ENCODE measurements around the gene GAS1. TPM values are rescaled to one million over a fixed set of nuclear protein-coding genes. Genes with fewer than 3 reads are reported as not detected.

Gene GAS1
- total RNA-seq, 1 experiment from 2014 or later, result 57.5 TPM

GRCh38 chr9:86955561-86955960 lies 8.3 kb upstream of the GAS1 start:
- POLR2A ChIA-PET (ENCODE audit: low non-redundant PET), result no interaction called here

GRCh38 chr9:86955042-86955441 lies 7.7 kb upstream of the GAS1 start:
- Histone ChIP-seq H3K36me3 (ENCODE audit: insufficient read depth, low read length, poor library complexity, severe bottlenecking) (no peaks in the 10 kb centered on the region), H3K27me3 (replicated peaks; ENCODE audit: insufficient read depth, low read depth, low read length, poor library complexity) (no peaks in the 10 kb centered on the region), H3K4me1 (ENCODE audit: insufficient read depth, low read length, poor library complexity, severe bottlenecking) (no peaks in the 10 kb centered on the region), H3K4me3 (ENCODE audit: low read depth, low read length, poor library complexity, severe bottlenecking) (no peak overlapping the region), H3K27ac (ENCODE audit: low read depth, low read length, poor library complexity, severe bottlenecking) (no peak overlapping the region), H3K9me3 (ENCODE audit: low read depth, low read length, poor library complexity, severe bottlenecking) (peaks cover 11% of the 10 kb centered on the region)
- POLR2A ChIA-PET (ENCODE audit: low non-redundant PET), result no interaction called here
- TF ChIP-seq EZH2 (IDR thresholded peaks at IDR 0.05; ENCODE audit: borderline replicate concordance, low read depth, low read length, poor library complexity, severe bottlenecking) (no peak), CTCF (conservative IDR thresholded peaks at IDR 0.05; ENCODE audit: low read depth, low read length) (no peak)
- BruUV-seq (replicated peaks), result no TSS peak
- no peak for DNase-seq (ENCODE audit: low spot score)
- CTCF ChIA-PET, result no interaction called here
- intact Hi-C loops (cut with micrococcal nuclease; ENCODE audit: unreplicated experiment), result no loop called here

More at GRCh38 chr9:86955561-86955960, 8.3 kb upstream of the GAS1 start:
- no peak overlapping the region for H3K27ac ChIP-seq (ENCODE audit: low read depth, low read length, poor library complexity, severe bottlenecking)
- TF ChIP-seq EZH2 (IDR thresholded peaks at IDR 0.05; ENCODE audit: borderline replicate concordance, low read depth, low read length, poor library complexity, severe bottlenecking) (no peak), CTCF (conservative IDR thresholded peaks at IDR 0.05; ENCODE audit: low read depth, low read length) (no peak)
- peaks cover 11% of the 10 kb centered on the region for H3K9me3 ChIP-seq (ENCODE audit: low read depth, low read length, poor library complexity, severe bottlenecking)
- no TSS peak for BruUV-seq (replicated peaks)
- H3K4me3 ChIP-seq (ENCODE audit: low read depth, low read length, poor library complexity, severe bottlenecking), result no peak overlapping the region
- H3K36me3 ChIP-seq (ENCODE audit: insufficient read depth, low read length, poor library complexity, severe bottlenecking), result no peaks in the 10 kb centered on the region
- intact Hi-C loops (cut with micrococcal nuclease; ENCODE audit: unreplicated experiment), result no loop called here
- H3K27me3 ChIP-seq (replicated peaks; ENCODE audit: insufficient read depth, low read depth, low read length, poor library complexity), result no peaks in the 10 kb centered on the region
- no peaks in the 10 kb centered on the region for H3K4me1 ChIP-seq (ENCODE audit: insufficient read depth, low read length, poor library complexity, severe bottlenecking)
- DNase-seq (ENCODE audit: low spot score), result no peak
- CTCF ChIA-PET, result no interaction called here

GRCh38 chr9:86953181-86953580 lies 5.9 kb upstream of the GAS1 start:
- BruUV-seq (replicated peaks), result no TSS peak
- Histone ChIP-seq H3K27me3 (replicated peaks; ENCODE audit: insufficient read depth, low read depth, low read length, poor library complexity) (no peaks in the 10 kb centered on the region), H3K4me1 (ENCODE audit: insufficient read depth, low read length, poor library complexity, severe bottlenecking) (peaks cover 10% of the 10 kb centered on the region), H3K27ac (ENCODE audit: low read depth, low read length, poor library complexity, severe bottlenecking) (no peak overlapping the region), H3K4me3 (ENCODE audit: low read depth, low read length, poor library complexity, severe bottlenecking) (no peak overlapping the region), H3K36me3 (ENCODE audit: insufficient read depth, low read length, poor library complexity, severe bottlenecking) (no peaks in the 10 kb centered on the region), H3K9me3 (ENCODE audit: low read depth, low read length, poor library complexity, severe bottlenecking) (peaks cover 11% of the 10 kb centered on the region)
- TF ChIP-seq CTCF (conservative IDR thresholded peaks at IDR 0.05; ENCODE audit: low read depth, low read length), result no peak
- no peak for TF ChIP-seq EZH2 (IDR thresholded peaks at IDR 0.05; ENCODE audit: borderline replicate concordance, low read depth, low read length, poor library complexity, severe bottlenecking)
- DNase-seq (ENCODE audit: low spot score), result no peak
- CTCF ChIA-PET, result no interaction called here
- POLR2A ChIA-PET (ENCODE audit: low non-redundant PET), result no interaction called here
- intact Hi-C loops (cut with micrococcal nuclease; ENCODE audit: unreplicated experiment), result no loop called here
